ENCODE results near the gene LUZP2. TPM values are rescaled to one million over a fixed set of nuclear protein-coding genes. Genes with fewer than 3 reads are reported as not detected.

Gene LUZP2
- total and polyA plus RNA-seq, 2 of the 8 experiments (the other 6 are each of a cell fraction or from before 2014, with no cell fraction given) = 0.79 to 1.5 TPM

DNA sequence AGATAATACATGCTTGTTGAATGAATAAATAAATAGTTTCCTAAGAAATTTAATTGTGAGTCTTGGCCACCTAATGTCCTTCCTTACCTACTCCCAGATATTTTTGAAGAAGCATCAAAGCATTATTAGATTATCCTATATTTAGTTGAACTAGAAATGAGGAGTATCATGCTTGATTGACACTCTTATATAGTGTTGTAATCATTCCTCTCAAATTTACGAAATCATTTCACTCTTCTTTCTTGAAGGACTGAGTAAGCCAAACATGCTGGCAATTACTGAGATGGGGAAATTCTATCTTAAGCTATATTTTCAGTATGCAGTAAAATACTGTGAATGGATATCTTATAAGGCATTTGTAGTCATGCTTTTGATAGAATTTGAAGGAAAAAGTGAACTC, 189.0 kb downstream of the LUZP2 start:
- no peak overlapping the region for H2BK15ac ChIP-seq (ENCODE audit: low read length)
- no peak overlapping the region for H4K5ac ChIP-seq (ENCODE audit: insufficient read length, low read depth, low read length)
- no peaks in the 10 kb centered on the region for H4K20me1 ChIP-seq (replicated peaks in 1 of 2; ENCODE audit: control insufficient read depth in 1 of 2, insufficient read depth in 2 of 2, low read length in 2 of 2)
- no peaks in the 10 kb centered on the region for H3K9me3 ChIP-seq (ENCODE audit: insufficient read depth in 2 of 2, low read depth in 1 of 2, low read length in 1 of 2)
- CTCF ChIA-PET (ENCODE audit: partially characterized antibody) = no interaction called here
- no peak for DNase-seq (ENCODE audit: low read depth in 1 of 2, low spot score in 2 of 2)
- no peak for FAIRE-seq
- no peak overlapping the region for H2AK5ac ChIP-seq (ENCODE audit: low read depth, low read length)
- no peak overlapping the region for H3K4me2 ChIP-seq (ENCODE audit: insufficient read depth in 1 of 2, low read depth in 2 of 2, low read length in 2 of 2)
- H3K79me1 ChIP-seq (ENCODE audit: low read depth, low read length) = no peaks in the 10 kb centered on the region
- no peaks in the 10 kb centered on the region for H3K27me3 ChIP-seq (replicated peaks in 1 of 4; ENCODE audit: control insufficient read depth in 3 of 4, extremely low read depth in 1 of 4, insufficient read depth in 3 of 4, low read length in 3 of 4)
- no peak overlapping the region for H3K27ac ChIP-seq (ENCODE audit: low read depth, low read length)
- no peak overlapping the region for H2AFZ ChIP-seq (ENCODE audit: low read length)
- H4K91ac ChIP-seq (replicated peaks; ENCODE audit: insufficient read length, low read length) = no peak overlapping the region
- H3K18ac ChIP-seq (ENCODE audit: extremely low read depth, low read length) = no peak overlapping the region
- no peak overlapping the region for H2BK5ac ChIP-seq (ENCODE audit: low read depth, low read length)
- H2BK20ac ChIP-seq (ENCODE audit: low read length) = no peak overlapping the region
- H3K23ac ChIP-seq (ENCODE audit: insufficient read length) = no peak overlapping the region
- no peak overlapping the region for H4K8ac ChIP-seq (ENCODE audit: extremely low read depth, insufficient read depth, low read length)
- WGBS, 2 experiments (ENCODE audit: extremely low coverage in 1 of 2, insufficient coverage in 1 of 2, insufficient read length in 1 of 2, insufficient replicate concordance in 2 of 2, low coverage in 1 of 2, low lambda C conversion rate in 2 of 2, missing lambda C conversion rate in 1 of 2) = 88% methylated on average over 1 of the region's 1 CpG; no CpG with 5 or more reads in 1 of the 2 experiments
- POLR2A ChIA-PET (ENCODE audit: partially characterized antibody) = no interaction called here
- H3K4ac ChIP-seq (replicated peaks; ENCODE audit: insufficient read length, low read depth, low read length) = no peak overlapping the region
- no peak overlapping the region for H2BK120ac ChIP-seq (replicated peaks; ENCODE audit: low read depth, low read length)
- no peak overlapping the region for H3K4me3 ChIP-seq (ENCODE audit: extremely low read depth in 1 of 4, insufficient read depth in 2 of 4, low read depth in 3 of 4, low read length in 4 of 4)
- H3K23me2 ChIP-seq (ENCODE audit: low read depth, low read length) = no peaks in the 10 kb centered on the region
- no peak overlapping the region for H3K9ac ChIP-seq (replicated peaks in 1 of 4; ENCODE audit: extremely low read depth in 1 of 4, low read depth in 3 of 4, low read length in 3 of 4)
- H2BK12ac ChIP-seq (ENCODE audit: low read depth, low read length) = no peak overlapping the region
- peaks cover 0 to 7% (median 0%) of the 10 kb centered on the region in 4 experiments; a peak in 1 of 7 replicates for H3K4me1 ChIP-seq (replicated peaks in 1 of 4; ENCODE audit: control insufficient read depth in 3 of 4, insufficient read depth in 4 of 4, low read length in 3 of 4)
- no peak overlapping the region for H3K14ac ChIP-seq (ENCODE audit: insufficient read length)
- H3K56ac ChIP-seq (replicated peaks; ENCODE audit: insufficient read length, low read depth, low read length) = no peak overlapping the region
- no peaks in the 10 kb centered on the region for H3K79me2 ChIP-seq (ENCODE audit: control insufficient read depth in 1 of 2, insufficient read depth in 2 of 2, low read length in 2 of 2)
- H3K36me3 ChIP-seq (ENCODE audit: control insufficient read depth in 2 of 4, insufficient read depth in 4 of 4, low read length in 3 of 4) = no peaks in the 10 kb centered on the region
- TF ChIP-seq CHD1 (IDR thresholded peaks at IDR 0.05; ENCODE audit: low read depth, low read length) (no peak), CEBPB (IDR thresholded peaks at IDR 0.05; ENCODE audit: low read depth, low read length) (no peak), TAF7 (optimal IDR thresholded peaks at IDR 0.05; ENCODE audit: borderline replicate concordance, low read depth, low read length) (no peak), SIX5 (IDR thresholded peaks at IDR 0.05; ENCODE audit: low read depth, low read length) (no peak)

All from H1 (cell line).